GM12873 (cell line): ENCODE measurements around the gene FAU.

Experiments used
- TF ChIP-seq, protein P1 (sequence below): IDR thresholded peaks from 2 replicates; pipeline ENCODE4 v1.5.1; 2012; ENCODE audit warnings: low read depth, mild to moderate bottlenecking, moderate library complexity, low read length, control low read depth; ENCODE audit not compliant: insufficient read depth; ENCODE audit errors: missing control alignments

Gene FAU

DNA sequence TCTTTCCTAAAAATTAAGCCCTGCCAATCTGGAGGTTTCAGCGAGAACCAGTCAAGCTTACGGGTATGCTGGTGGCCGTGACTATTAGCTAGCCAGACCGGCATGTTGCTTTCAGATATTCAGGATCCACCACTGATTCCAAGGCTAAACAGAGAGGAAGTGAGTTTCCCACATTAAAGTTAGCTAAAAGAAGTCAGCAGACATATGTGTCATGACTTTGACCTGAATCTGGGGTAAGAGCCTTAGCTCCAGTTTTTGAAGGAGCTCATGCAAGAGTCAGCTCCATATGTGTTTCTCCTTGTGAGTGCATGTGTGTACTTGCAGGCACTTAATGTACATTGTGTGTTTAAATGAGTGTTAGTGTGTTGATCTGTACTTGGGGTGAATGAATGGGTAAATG, 36.5 kb downstream of the FAU start:
- TF ChIP-seq, protein P1, sequence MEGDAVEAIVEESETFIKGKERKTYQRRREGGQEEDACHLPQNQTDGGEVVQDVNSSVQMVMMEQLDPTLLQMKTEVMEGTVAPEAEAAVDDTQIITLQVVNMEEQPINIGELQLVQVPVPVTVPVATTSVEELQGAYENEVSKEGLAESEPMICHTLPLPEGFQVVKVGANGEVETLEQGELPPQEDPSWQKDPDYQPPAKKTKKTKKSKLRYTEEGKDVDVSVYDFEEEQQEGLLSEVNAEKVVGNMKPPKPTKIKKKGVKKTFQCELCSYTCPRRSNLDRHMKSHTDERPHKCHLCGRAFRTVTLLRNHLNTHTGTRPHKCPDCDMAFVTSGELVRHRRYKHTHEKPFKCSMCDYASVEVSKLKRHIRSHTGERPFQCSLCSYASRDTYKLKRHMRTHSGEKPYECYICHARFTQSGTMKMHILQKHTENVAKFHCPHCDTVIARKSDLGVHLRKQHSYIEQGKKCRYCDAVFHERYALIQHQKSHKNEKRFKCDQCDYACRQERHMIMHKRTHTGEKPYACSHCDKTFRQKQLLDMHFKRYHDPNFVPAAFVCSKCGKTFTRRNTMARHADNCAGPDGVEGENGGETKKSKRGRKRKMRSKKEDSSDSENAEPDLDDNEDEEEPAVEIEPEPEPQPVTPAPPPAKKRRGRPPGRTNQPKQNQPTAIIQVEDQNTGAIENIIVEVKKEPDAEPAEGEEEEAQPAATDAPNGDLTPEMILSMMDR, result no peak

DNA sequence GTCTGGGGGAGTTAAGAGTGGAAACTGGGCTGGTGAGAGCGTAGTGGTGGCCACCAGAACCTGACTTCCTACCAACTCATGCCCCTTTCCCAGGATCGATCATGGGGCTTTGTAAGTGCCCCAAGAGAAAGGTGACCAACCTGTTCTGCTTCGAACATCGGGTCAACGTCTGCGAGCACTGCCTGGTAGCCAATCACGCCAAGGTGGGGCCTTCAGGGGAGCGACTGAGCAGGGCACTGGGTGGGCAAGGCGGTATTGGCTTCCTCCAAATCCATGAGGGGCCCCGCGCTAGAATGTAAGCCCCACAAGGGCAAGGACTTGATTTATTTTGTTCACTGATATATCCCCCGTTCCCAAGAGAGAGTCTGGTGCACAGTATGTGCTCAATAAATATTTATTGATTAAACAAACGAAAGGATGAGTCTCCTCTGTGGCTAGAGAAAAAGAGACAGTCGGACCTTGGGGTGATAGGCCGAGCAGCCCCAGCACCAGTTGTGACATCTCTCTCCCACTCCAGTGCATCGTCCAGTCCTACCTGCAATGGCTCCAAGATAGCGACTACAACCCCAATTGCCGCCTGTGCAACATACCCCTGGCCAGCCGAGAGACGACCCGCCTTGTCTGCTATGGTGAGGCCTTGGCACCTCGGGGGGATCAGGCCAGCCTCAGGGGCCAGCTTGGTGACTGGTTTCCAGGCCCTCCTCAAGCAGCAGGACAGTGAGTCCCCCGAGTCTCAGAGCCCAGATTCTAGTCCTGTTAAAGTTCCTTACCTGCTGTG, 37.1 kb downstream of the FAU start:
- TF ChIP-seq, protein P1, result no peak

DNA sequence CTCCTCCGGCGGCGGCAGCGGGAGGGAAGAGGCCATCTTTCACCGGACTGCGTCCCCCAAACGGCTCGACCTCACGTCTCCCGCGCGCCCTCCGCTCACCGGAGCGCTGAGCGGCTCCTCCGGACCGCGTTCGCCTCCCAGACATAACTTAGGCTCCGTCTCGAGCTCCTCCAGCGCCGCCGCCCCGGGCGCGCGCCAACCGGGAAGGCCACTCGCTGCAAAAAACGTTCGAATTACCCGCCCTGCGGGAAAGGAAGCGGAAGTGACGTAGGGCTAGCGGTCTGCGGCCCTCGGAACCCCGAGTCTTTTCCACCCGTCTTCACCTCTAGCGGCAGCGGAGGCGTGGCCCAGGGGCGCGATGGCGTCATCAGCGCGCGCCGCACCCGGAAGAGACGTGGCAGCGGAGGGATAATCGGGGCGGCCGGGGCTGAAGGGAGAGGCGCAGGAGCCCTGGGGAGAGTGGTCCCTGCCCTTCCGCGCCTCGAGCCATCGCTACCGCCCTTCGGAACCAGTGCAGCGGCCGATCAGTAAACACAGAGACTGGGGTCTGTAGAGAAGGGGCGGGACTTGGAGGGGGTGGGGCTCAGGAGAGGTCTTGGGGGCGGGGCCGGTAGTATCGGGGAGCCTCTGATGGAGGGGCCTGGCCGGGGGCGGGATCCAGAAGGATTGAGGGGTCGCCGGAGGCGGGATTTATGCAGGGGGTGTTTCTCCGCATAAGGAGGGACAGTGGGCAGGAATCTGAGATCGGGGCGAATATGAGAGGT, 37.9 kb downstream of the FAU start, which contains the start of the genes CDCA5 and ZFPL1:
TSS of gene CDCA5 (minus strand) at position 207 of the 764 bp plus-strand sequence. CDS start at position 145, 62 bp downstream.
TSS of gene ZFPL1 (plus strand) at position 389 of the 764 bp plus-strand sequence. CDS start 477 bp downstream, outside the sequence.
- TF ChIP-seq, protein P1, result no peak

DNA sequence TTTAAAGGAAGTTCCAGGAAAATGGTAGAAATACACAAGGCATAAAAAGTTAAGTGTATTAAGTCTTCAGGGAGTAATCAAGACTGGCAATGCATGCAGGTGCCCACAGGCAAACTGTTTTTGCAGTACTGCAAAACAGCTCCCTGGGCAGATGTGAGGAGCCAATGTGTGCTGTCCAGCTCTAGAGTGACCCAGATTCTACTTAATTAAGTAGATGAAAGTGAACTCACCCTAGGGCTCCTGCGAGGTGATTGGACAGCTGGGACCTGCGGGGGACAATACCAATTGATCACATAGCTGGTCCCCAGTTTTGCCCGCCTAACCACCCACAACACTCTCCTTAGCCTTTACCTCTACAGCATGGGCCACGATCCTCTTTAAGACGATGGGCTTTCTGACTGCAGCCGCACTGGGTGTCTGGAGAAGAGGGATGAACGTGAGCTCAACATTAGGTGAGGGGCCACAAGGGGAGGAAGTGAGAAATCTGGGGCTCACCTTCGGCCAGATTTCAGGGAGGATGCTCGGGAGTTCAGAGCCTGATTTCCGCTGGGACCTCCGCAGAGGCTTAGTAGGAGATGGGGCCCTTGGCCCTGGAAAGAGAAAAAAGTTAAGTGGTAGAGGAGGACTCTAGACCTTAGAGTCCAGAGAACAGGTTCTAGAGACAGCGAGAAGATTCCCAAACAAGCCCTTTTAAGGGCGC, 38.6 kb downstream of the FAU start:
- TF ChIP-seq, protein P1, result no peak

DNA sequence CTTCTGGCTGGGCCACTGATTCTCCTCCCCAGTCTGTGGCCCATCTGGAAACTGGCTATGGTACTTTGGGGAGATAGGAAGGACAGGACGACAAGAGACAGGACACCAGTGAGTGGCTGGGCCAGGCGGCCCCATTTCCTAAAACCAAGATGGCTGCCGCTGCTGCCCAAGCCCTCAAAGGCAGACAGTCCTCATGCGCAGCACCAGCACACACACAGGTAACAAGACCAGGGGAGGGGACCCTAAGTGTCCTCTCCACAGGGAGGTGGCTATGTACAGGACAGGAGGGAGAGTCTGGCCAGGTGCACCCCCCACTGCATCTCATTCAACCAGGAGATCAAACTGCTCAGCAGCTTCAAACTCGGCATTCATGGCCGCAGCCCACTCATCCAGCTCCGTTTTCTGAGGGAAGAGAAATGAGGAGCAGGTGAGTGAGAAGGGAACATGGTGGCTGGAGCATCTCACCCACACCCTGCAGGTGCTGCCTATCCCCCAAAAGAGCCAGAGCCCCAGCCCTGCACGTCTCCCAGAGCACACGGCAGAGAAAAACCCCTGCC, 43.1 kb downstream of the FAU start:
- TF ChIP-seq, protein P1, result no peak

DNA sequence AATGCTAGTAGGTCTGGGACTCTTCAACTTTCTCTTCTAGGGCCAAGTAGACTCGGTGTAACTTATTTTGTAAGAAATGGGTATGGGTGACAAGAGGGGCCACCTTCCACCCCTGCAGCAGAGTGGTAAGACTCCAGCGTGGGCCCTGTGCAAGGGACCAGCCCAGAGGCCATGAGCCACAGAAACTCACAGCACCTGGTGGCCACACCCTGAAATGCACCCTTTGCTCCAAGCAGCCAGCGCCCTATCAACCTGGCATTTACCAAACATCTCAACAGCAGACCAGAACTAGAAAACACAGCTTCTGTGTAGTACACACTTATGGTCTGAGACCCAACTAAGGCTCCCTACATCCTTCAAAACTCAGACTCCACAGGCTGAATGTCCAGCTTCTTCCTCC, 43.8 kb downstream of the FAU start:
- TF ChIP-seq, protein P1, result peak; percentile 89
